GM19023 (cell line): ENCODE results near the gene MYLK.
"Not testable (repeated sequence)": the region's sequence is repeated elsewhere in the genome, so short reads cannot be mapped to it uniquely, and the experiment has no call there.

ENCODE experiments used
- ATAC-seq: cut with Tn5 transposase; IDR thresholded peaks from one replicate; pipeline ENCODE4 v1.9.1; 2021; ENCODE audit warnings: mild to moderate bottlenecking, moderate library complexity; ENCODE audit not compliant: unreplicated experiment

Gene MYLK

GRCh38 chr3:123629747-123630047 is 254.4 kb downstream of the MYLK start:
- no peak for ATAC-seq

- no peak for ATAC-seq
Observed at GRCh38 chr3:123628996-123629746, 255.0 kb downstream of the MYLK start.

GRCh38 chr3:123627673-123628670 is 256.2 kb downstream of the MYLK start:
- no peak for ATAC-seq

- ATAC-seq = no peak
Observed at GRCh38 chr3:123626881-123627280, 257.3 kb downstream of the MYLK start.

GRCh38 chr3:123624302-123624701 is 259.8 kb downstream of the MYLK start:
- ATAC-seq = no peak

GRCh38 chr3:123623346-123623880 is 260.7 kb downstream of the MYLK start:
- ATAC-seq = no peak

- ATAC-seq = no peak
Observed at GRCh38 chr3:123622766-123623165, 261.4 kb downstream of the MYLK start.

GRCh38 chr3:123621850-123622189 is 262.3 kb downstream of the MYLK start:
- ATAC-seq = no peak

- ATAC-seq = no peak
Observed at GRCh38 chr3:123621186-123621849, 262.8 kb downstream of the MYLK start.

GRCh38 chr3:123620343-123620742 is 263.8 kb downstream of the MYLK start:
- ATAC-seq = no peak

- no peak for ATAC-seq
Observed at GRCh38 chr3:123618768-123619484, 265.2 kb downstream of the MYLK start.

GRCh38 chr3:123618076-123618708 is 265.9 kb downstream of the MYLK start:
- no peak for ATAC-seq

GRCh38 chr3:123616593-123616992 is 267.5 kb downstream of the MYLK start:
- ATAC-seq = no peak

GRCh38 chr3:123613543-123613942 is 270.6 kb downstream of the MYLK start:
- ATAC-seq = no peak

- not testable (repeated sequence) for ATAC-seq
Observed at GRCh38 chr3:123611674-123612073, 272.5 kb downstream of the MYLK start.

- ATAC-seq = no peak
Observed at GRCh38 chr3:123611082-123611481, 273.1 kb downstream of the MYLK start.

GRCh38 chr3:123610331-123610730 is 273.8 kb downstream of the MYLK start:
- peak; percentile 60 for ATAC-seq

GRCh38 chr3:123609063-123609462 is 275.1 kb downstream of the MYLK start:
- no peak for ATAC-seq

- no peak for ATAC-seq
Observed at GRCh38 chr3:123608263-123608937, 275.7 kb downstream of the MYLK start.

GRCh38 chr3:123606527-123606926 is 277.6 kb downstream of the MYLK start:
- ATAC-seq = no peak
